Measurements from ENCODE around the gene FAM9B. TPM values are rescaled to one million over a fixed set of nuclear protein-coding genes. Genes with fewer than 3 reads are reported as not detected.
"Not testable (repeated sequence)": the region's sequence is repeated elsewhere in the genome, so short reads cannot be mapped to it uniquely, and the experiment has no call there.

Gene FAM9B
- polyA plus RNA-seq, 3 donors from 2014 or later = 0.20 to 2.5 TPM; not detected in 1

GRCh38 chrX:9033179-9033578 is 748 bp downstream of the FAM9B start:
- Mint-ChIP-seq H3K27ac (no peak overlapping the region), H3K9me3 (no peaks in the 10 kb centered on the region), H3K27me3 (ENCODE audit: low read depth in 3 of 3) (peaks cover 0 to 5% (median 3%) of the 10 kb centered on the region in 3 donors), H3K4me3 (no peak overlapping the region), H3K4me1 (peaks cover 0 to 3% of the 10 kb centered on the region in 2 donors), H3K36me3 (no peaks in the 10 kb centered on the region)
- DNase-seq = no peak

- no peaks in the 10 kb centered on the region for H3K36me3 Mint-ChIP-seq
- DNase-seq = no peak
- H3K27ac Mint-ChIP-seq = no peak overlapping the region
- no peak overlapping the region for H3K4me3 Mint-ChIP-seq
- H3K4me1 Mint-ChIP-seq = no peaks in the 10 kb centered on the region
- no peaks in the 10 kb centered on the region for H3K27me3 Mint-ChIP-seq (ENCODE audit: low read depth in 3 of 3)
- no peaks in the 10 kb centered on the region for H3K9me3 Mint-ChIP-seq
Observed at GRCh38 chrX:9023293-9023692, 10.6 kb downstream of the FAM9B start.

- DNase-seq = no peak
- Mint-ChIP-seq H3K4me1 (no peaks in the 10 kb centered on the region), H3K27ac (no peak overlapping the region), H3K27me3 (ENCODE audit: low read depth in 3 of 3) (peaks cover 0 to 7% (median 0%) of the 10 kb centered on the region in 3 donors), H3K36me3 (no peaks in the 10 kb centered on the region), H3K4me3 (no peak overlapping the region), H3K9me3 (no peaks in the 10 kb centered on the region)
Observed at GRCh38 chrX:9019151-9019550, 14.8 kb downstream of the FAM9B start.

DNA sequence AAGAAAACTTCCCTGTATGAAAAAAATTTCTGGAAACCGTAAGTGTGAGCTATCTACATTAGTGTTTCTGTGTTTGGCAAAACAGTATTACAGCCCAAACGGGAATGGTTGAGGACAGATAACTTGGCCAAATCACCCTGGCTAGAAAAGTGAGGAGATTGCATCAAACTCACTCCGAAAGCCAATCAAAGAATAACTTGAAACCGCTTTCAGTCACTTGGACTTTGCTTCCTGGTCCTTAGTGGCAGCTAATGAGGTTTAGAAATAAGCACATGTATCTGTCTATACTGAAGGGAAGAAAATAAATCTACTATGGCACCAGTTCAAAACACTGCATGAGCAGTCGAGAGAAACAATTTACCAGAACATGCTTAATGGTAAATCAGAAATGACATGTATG is 15.6 kb downstream of the FAM9B start:
- not testable (repeated sequence) for H3K27ac Mint-ChIP-seq; DNase-seq; H3K36me3 Mint-ChIP-seq; H3K27me3 Mint-ChIP-seq (ENCODE audit: low read depth in 3 of 3); H3K4me1 Mint-ChIP-seq; H3K9me3 Mint-ChIP-seq; H3K4me3 Mint-ChIP-seq

DNA sequence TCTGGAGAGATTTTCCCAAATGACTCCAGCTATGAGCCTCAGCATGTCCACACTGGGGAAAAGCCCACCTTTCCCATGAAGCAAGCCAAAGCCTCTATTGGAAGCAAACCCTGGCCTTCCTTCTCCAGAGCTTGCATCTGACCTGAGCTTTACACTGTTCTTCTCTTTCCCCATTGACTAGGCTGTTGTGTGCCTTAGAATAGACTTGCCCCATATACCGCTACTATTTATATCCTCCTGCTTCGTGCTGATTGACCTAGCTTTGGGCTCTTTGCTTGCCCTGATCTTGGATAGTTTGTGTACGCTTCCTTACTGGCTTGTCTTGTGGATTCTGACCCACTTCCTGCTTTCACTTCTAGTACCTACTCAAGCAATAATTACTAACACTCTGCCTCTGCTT is 30.9 kb downstream of the FAM9B start:
- no peak for DNase-seq
- Mint-ChIP-seq H3K4me3 (no peak overlapping the region), H3K27me3 (ENCODE audit: low read depth in 3 of 3) (peaks cover 2 to 6% (median 4%) of the 10 kb centered on the region in 3 donors), H3K36me3 (no peaks in the 10 kb centered on the region), H3K27ac (no peak overlapping the region), H3K9me3 (no peaks in the 10 kb centered on the region), H3K4me1 (no peaks in the 10 kb centered on the region)

DNA sequence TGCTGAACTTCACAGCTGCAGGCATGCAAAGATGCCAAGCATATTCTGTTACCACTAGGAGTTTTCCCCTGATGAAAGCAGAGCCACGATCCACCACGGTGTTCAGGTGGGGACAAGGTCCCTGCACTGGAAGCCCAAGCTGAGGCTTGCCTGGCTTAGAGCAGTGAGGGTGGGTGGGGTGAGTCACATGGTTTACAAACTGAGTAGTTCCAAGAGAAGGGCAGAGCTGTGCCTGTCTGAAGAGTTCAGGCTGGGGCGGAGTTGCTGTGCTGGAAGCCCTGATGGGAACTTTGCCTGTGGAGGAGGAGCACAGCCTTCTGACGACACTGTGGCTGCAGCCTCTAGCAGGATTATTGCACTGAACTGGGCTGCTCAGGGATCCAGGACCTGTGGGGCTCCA is 45.5 kb downstream of the FAM9B start:
- Mint-ChIP-seq H3K27ac (no peak overlapping the region), H3K9me3 (no peaks in the 10 kb centered on the region), H3K36me3 (no peaks in the 10 kb centered on the region), H3K4me3 (no peak overlapping the region), H3K27me3 (ENCODE audit: low read depth in 3 of 3) (peaks cover 0 to 23% (median 3%) of the 10 kb centered on the region in 3 donors), H3K4me1 (no peaks in the 10 kb centered on the region)
- no peak for DNase-seq

DNA sequence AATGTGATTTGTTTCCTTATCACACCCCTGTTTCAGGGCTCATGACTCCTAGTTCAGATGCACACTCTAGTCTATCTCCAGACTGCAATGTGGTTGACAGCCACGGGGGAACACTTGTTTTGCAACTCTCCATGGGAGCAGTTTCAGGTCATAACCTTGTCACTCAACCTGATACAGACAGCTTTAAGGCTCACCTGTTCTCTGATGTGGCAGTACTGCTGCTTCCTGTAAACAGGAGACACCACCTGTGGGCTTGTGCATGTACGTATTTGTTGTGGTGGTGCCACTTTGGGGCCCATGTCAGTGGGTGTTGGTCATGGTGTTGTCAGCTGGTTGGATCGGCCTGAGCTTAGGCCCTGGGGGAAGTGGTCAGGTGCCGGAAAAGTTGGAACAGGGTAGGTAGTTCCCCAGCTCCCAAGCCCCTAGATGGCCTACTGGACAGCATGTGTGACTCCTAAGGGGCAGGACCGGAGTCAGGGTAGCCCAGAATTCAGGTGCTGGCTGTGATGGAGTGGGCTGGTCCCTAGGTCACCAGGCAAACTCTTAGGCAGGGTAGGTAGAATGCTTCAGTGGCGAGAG is 46.2 kb downstream of the FAM9B start:
- Mint-ChIP-seq H3K4me1 (no peaks in the 10 kb centered on the region), H3K36me3 (no peaks in the 10 kb centered on the region), H3K4me3 (no peak overlapping the region), H3K9me3 (no peaks in the 10 kb centered on the region), H3K27me3 (ENCODE audit: low read depth in 3 of 3) (peaks cover 0 to 22% (median 3%) of the 10 kb centered on the region in 3 donors), H3K27ac (no peak overlapping the region)
- DNase-seq = peak in 2 of 3 donors; percentile 12 to 13

- no peak for DNase-seq
- peaks cover 0 to 3% (median 0%) of the 10 kb centered on the region in 3 donors for H3K36me3 Mint-ChIP-seq
- no peak overlapping the region for H3K4me3 Mint-ChIP-seq
- H3K27ac Mint-ChIP-seq = no peak overlapping the region
- H3K4me1 Mint-ChIP-seq = no peaks in the 10 kb centered on the region
- peaks cover 0 to 2% (median 0%) of the 10 kb centered on the region in 6 donors for H3K9me3 Mint-ChIP-seq
- H3K27me3 Mint-ChIP-seq (ENCODE audit: low read depth in 3 of 3) = peaks cover 2 to 12% (median 3%) of the 10 kb centered on the region in 3 donors
Observed at GRCh38 chrX:8984231-8984630, 49.7 kb downstream of the FAM9B start.

- no peak overlapping the region for H3K4me3 Mint-ChIP-seq
- peaks cover 3 to 13% (median 4%) of the 10 kb centered on the region in 3 donors for H3K27me3 Mint-ChIP-seq (ENCODE audit: low read depth in 3 of 3)
- H3K9me3 Mint-ChIP-seq = peaks cover 0 to 2% (median 0%) of the 10 kb centered on the region in 6 donors
- DNase-seq = no peak
- H3K36me3 Mint-ChIP-seq = peaks cover 0 to 3% (median 0%) of the 10 kb centered on the region in 3 donors
- H3K4me1 Mint-ChIP-seq = no peaks in the 10 kb centered on the region
- H3K27ac Mint-ChIP-seq = no peak overlapping the region
Observed at GRCh38 chrX:8981723-8982122, 52.2 kb downstream of the FAM9B start.

DNA sequence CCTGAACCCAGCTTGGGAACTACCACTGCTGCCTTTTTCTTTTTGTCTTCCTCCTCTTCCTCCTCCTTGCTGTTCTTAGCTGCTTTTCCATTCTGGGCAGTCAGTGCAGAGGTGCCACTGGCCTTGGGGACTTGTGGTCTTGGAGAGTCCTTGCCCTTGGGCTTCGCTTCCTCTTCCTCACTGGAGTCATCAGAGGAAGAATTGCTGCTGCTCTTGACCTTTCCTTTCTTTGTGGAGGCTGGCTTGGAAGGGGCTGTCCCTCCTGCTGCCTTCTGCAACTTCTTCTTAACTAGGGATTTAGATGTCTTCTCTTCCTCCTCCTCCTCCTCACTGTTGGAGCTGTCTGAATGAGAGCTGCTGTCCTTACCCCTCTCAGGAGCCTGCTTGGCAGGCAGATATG is 53.2 kb downstream of the FAM9B start:
- H3K36me3 Mint-ChIP-seq = peaks cover 0 to 3% (median 0%) of the 10 kb centered on the region in 3 donors
- peaks cover 0 to 2% (median 0%) of the 10 kb centered on the region in 6 donors for H3K9me3 Mint-ChIP-seq
- H3K27ac Mint-ChIP-seq = no peak overlapping the region
- no peaks in the 10 kb centered on the region for H3K4me1 Mint-ChIP-seq
- peaks cover 2 to 16% (median 4%) of the 10 kb centered on the region in 3 donors for H3K27me3 Mint-ChIP-seq (ENCODE audit: low read depth in 3 of 3)
- no peak overlapping the region for H3K4me3 Mint-ChIP-seq
- no peak for DNase-seq

Other genes starting within 250 kb of the FAM9B start
- gene FAM9A, start 232.7 kb downstream of the FAM9B start, polyA plus RNA-seq = not detected